ENCODE measurements around the gene SDF2. TPM values are rescaled to one million over a fixed set of nuclear protein-coding genes. Genes with fewer than 3 reads are reported as not detected.
A peak's percentile ranks its signal among the peaks of the same experiment; 100 is the strongest.

SDF2 gene
- total and polyA plus RNA-seq, 2 of the 4 experiments (the other 2 are of a cell fraction) = 76.0 to 81.7 TPM

- Histone ChIP-seq H2BK5ac (ENCODE audit: low read depth, low read length, poor library complexity, severe bottlenecking) (no peak overlapping the region), H2BK20ac (ENCODE audit: low read depth, low read length) (no peak overlapping the region), H3K14ac (replicated peaks; ENCODE audit: low read depth, low read length) (no peak overlapping the region), H3K56ac (ENCODE audit: extremely low read depth, insufficient read depth, low read length) (no peak overlapping the region), H4K8ac (ENCODE audit: low read depth in 2 of 2, low read length in 2 of 2) (no peak overlapping the region), H3K4me1 (ENCODE audit: control insufficient read depth, insufficient read depth, low read length) (no peaks in the 10 kb centered on the region; the same call in 1 of the 2 replicates), H4K5ac (ENCODE audit: low read depth, low read length) (no peak overlapping the region), H3K23ac (ENCODE audit: low read depth, low read length) (no peak overlapping the region), H2BK120ac (ENCODE audit: low read depth, low read length) (no peak overlapping the region), H3K9ac (ENCODE audit: low read depth, low read length) (no peak overlapping the region), H3K27me3 (ENCODE audit: control insufficient read depth, insufficient read depth, low read length) (no peaks in the 10 kb centered on the region), H4K91ac (ENCODE audit: insufficient read depth, low read depth, low read length) (no peak overlapping the region), H3K4ac (ENCODE audit: low read depth, low read length) (no peak overlapping the region), H2AK9ac (replicated peaks; ENCODE audit: low read depth, low read length, poor library complexity) (no peak overlapping the region), H2AFZ (replicated peaks; ENCODE audit: low read length, poor library complexity) (no peak overlapping the region), H3K9me3 (ENCODE audit: control insufficient read depth, insufficient read depth, low read length) (no peaks in the 10 kb centered on the region), H3K9me1 (ENCODE audit: insufficient read depth, low read length) (peaks cover 9% of the 10 kb centered on the region), H3K79me1 (ENCODE audit: low read depth in 1 of 2, low read length in 2 of 2) (peaks cover 22 to 69% of the 10 kb centered on the region in 2 experiments), H3K4me3 (ENCODE audit: insufficient read depth, low read depth, low read length) (no peak overlapping the region), H3K18ac (ENCODE audit: low read depth, low read length) (no peak overlapping the region), H2AK5ac (ENCODE audit: low read depth, low read length) (no peak overlapping the region), H2BK15ac (ENCODE audit: low read depth, low read length) (no peak overlapping the region), H3K27ac (ENCODE audit: insufficient read depth, low read length) (no peak overlapping the region), H3K36me3 (ENCODE audit: control insufficient read depth, insufficient read depth, low read length) (peaks cover 27% of the 10 kb centered on the region), H4K20me1 (ENCODE audit: insufficient read depth, low read length) (peaks cover 56% of the 10 kb centered on the region), H3K4me2 (ENCODE audit: low read depth, low read length) (no peak overlapping the region)
- TF ChIP-seq, protein P1, sequence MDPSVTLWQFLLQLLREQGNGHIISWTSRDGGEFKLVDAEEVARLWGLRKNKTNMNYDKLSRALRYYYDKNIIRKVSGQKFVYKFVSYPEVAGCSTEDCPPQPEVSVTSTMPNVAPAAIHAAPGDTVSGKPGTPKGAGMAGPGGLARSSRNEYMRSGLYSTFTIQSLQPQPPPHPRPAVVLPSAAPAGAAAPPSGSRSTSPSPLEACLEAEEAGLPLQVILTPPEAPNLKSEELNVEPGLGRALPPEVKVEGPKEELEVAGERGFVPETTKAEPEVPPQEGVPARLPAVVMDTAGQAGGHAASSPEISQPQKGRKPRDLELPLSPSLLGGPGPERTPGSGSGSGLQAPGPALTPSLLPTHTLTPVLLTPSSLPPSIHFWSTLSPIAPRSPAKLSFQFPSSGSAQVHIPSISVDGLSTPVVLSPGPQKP (IDR thresholded peaks at IDR 0.05; ENCODE audit: borderline replicate concordance, low read depth, low read length) = no peak
- TF ChIP-seq NFE2L2 (IDR thresholded peaks at IDR 0.05; ENCODE audit: low read depth, low read length) (no peak), CEBPB (IDR thresholded peaks at IDR 0.05; ENCODE audit: low read depth, low read length) (no peak), MAZ (IDR thresholded peaks at IDR 0.05; ENCODE audit: borderline replicate concordance, low read depth, low read length) (no peak), MXI1 (IDR thresholded peaks at IDR 0.05; ENCODE audit: borderline replicate concordance, low read depth, low read length) (no peak), MAFK (IDR thresholded peaks at IDR 0.05; ENCODE audit: low read depth, low read length) (no peak), RFX5 (IDR thresholded peaks at IDR 0.05; ENCODE audit: low read depth, low read length) (no peak), FOS (IDR thresholded peaks at IDR 0.05; ENCODE audit: low read depth, low read length) (no peak), USF2 (IDR thresholded peaks at IDR 0.05; ENCODE audit: low read depth, low read length) (no peak), SMC3 (IDR thresholded peaks at IDR 0.05; ENCODE audit: low read depth, low read length) (no peak), BHLHE40 (IDR thresholded peaks at IDR 0.05; ENCODE audit: low read depth, low read length) (no peak), RAD21 (IDR thresholded peaks at IDR 0.05; ENCODE audit: low read length) (no peak), POLR2A (IDR thresholded peaks at IDR 0.05; ENCODE audit: low read depth, low read length) (no peak), CHD1 (IDR thresholded peaks at IDR 0.05; ENCODE audit: low read depth, low read length) (no peak), RCOR1 (IDR thresholded peaks at IDR 0.05; ENCODE audit: insufficient replicate concordance, low read length) (no peak)
- TF ChIP-seq, protein P2, sequence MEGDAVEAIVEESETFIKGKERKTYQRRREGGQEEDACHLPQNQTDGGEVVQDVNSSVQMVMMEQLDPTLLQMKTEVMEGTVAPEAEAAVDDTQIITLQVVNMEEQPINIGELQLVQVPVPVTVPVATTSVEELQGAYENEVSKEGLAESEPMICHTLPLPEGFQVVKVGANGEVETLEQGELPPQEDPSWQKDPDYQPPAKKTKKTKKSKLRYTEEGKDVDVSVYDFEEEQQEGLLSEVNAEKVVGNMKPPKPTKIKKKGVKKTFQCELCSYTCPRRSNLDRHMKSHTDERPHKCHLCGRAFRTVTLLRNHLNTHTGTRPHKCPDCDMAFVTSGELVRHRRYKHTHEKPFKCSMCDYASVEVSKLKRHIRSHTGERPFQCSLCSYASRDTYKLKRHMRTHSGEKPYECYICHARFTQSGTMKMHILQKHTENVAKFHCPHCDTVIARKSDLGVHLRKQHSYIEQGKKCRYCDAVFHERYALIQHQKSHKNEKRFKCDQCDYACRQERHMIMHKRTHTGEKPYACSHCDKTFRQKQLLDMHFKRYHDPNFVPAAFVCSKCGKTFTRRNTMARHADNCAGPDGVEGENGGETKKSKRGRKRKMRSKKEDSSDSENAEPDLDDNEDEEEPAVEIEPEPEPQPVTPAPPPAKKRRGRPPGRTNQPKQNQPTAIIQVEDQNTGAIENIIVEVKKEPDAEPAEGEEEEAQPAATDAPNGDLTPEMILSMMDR (conservative IDR thresholded peaks at IDR 0.05; ENCODE audit: low read depth, low read length) = no peak
- 100% methylated on average over 1 of the region's 1 CpG; no CpG with 5 or more reads in 1 of the 2 experiments for WGBS, 2 experiments (ENCODE audit: extremely low coverage in 2 of 2, insufficient read length in 1 of 2)
- in situ Hi-C loops (cut with MboI; ENCODE audit: low sequenced_read_pairs) (no loop called here), dilution Hi-C loops (cut with HindIII; ENCODE audit: low sequenced_read_pairs, unreplicated experiment) (no loop called here), intact Hi-C loops (cut with micrococcal nuclease) (no loop called here)
- BruUV-seq (replicated peaks) = no TSS peak
- ATAC-seq (ENCODE audit: low read depth) = peak; percentile 35; the same call in 1 of the 2 replicates
- no peak for DNase-seq
- CTCF ChIA-PET = interaction anchor here (1.2 to 1.3 kb wide), 2 partner anchors 8 to 52 kb away, joined by 3 to 4 read pairs; partner anchors contain the start of gene RPL23A
- POLR2A ChIA-PET (ENCODE audit: unreplicated experiment) = no interaction called here
Measured at GRCh38 chr17:28667870-28668269, 6.2 kb upstream of the SDF2 start.
